Pancreas (tissue), 10 donors: Measurements from ENCODE around the gene NCBP2L. TPM values are rescaled to one million over a fixed set of nuclear protein-coding genes. Genes with fewer than 3 reads are reported as not detected.

Experiments
- ATAC-seq, 4 donors: fragments of 200-7000 bp; cut with Tn5 transposase; one replicate each; pipeline versions ENCODE4 v1.8.0 to v1.9.1; 2020; ENCODE audit warnings: mild to moderate bottlenecking in 4 of 4, moderate library complexity in 4 of 4
- DNase-seq, 6 donors: peaks; one replicate each; pipeline ENCODE4 v3.0.0-alpha.2; 2020
- FAIRE-seq: peaks from 2 replicates; lab custom pipeline; 2012; peaks lifted over from hg19 to GRCh38; lab: Jason Lieb, UNC
- H3K27ac ChIP-seq, 4 donors: fragments of 200-600 bp; sonication (generic); 1 replicate in 3 of 4; 2 replicates in 1 of 4; pipeline versions ENCODE4 v1.5.0 to v1.8.0; 2020
- H3K27me3 ChIP-seq, 4 donors: fragments of 200-600 bp; one replicate each; pipeline ENCODE4 v1.8.0; 2021
- H3K36me3 ChIP-seq, 3 donors: fragments of 200-600 bp; sonication (generic) in 1 of 3; one replicate each; pipeline versions ENCODE4 v1.5.0 to v1.8.0; 2020 to 2021
- H3K4me1 ChIP-seq, 3 donors: fragments of 200-600 bp; one replicate each; pipeline ENCODE4 v1.8.0; 2021
- H3K4me3 ChIP-seq, 4 donors: fragments of 200-600 bp; sonication (generic) in 2 of 4; one replicate each; pipeline versions ENCODE4 v1.5.0 to v1.8.0; 2020 to 2021
- H3K9me3 ChIP-seq, 4 donors: fragments of 200-600 bp; one replicate each; pipeline ENCODE4 v1.8.0; 2021
- CTCF ChIP-seq, 4 donors: fragments of 200-600 bp; sonication (generic) in 3 of 4; IDR thresholded peaks; one replicate each; pipeline versions ENCODE4 v1.5.0 to v1.8.0; 2021; ENCODE audit warnings: antibody characterized with exemption in 4 of 4
- WGBS, 2 donors: extraction: QIAGEN DNeasy Blood & Tissue Kit; methylation state at CpG; one replicate each; pipeline ENCODE4 v1.1.7; 2013; 5-methylcytosine and 5-hydroxymethylcytosine counted together
- intact Hi-C, 3 donors: fragments of 100-400 bp; cut with DNase I; formaldehyde crosslinking; loops; one replicate each; pipeline versions ENCODE4 v1.11.1 to v1.14.2; 2022
- polyA plus RNA-seq, 2 donors: library from polyadenylated mRNA; stranded (reverse); fragments of 200-250 nt; gene quantifications; one replicate each; pipeline ENCODE4 v1.2.3, GENCODE V29; 2013
- total RNA-seq, 6 donors: library from RNA; stranded (reverse); fragmentation: NEBNext Ultra II Directional in 4 of 6; extraction: Animal tissue kit (Norgen Biotek cat#: 25700) in 4 of 6; gene quantifications; one replicate each; pipeline versions ENCODE4 v1.2.1 to v1.2.4, GENCODE V29; 2021 to 2023
- donor health status: healthy with polysubstance abuse.
- donor health status: DM: no; HTN: no; CAD: no; lungs with moderate emphysema.
- donor health status: DM: no; HTN: no; CAD: no.
- donor health status: control.
- donor health status: control.
- donor health status: Bipolar disorder and iron deficiency.
- donor health status: DM: yes; HTN: yes; CAD: no.
- donor health status: DM: no; HTN: no; CAD: no.
- donor health status: DM: no; HTN: no; CAD: no.
- donor health status: DM: yes; HTN: yes; CAD: no.

NCBP2L gene
- total RNA-seq, result under 1 TPM in 3 of 6 donors, not detected in 3; 0.19 to 0.38 (median 0.20) TPM
- under 1 TPM; 0.11 to 0.28 TPM for polyA plus RNA-seq

GRCh38 chrX:107777536-107777832, at the start of gene NCBP2L:
Gene NCBP2L (plus strand): TSS chrX:107777733. CDS start chrX:107794221, 16,488 bp downstream.
- 50 to 67% methylated on average over 6 of the region's 6 CpGs for WGBS, 2 donors
- H3K27me3 ChIP-seq, result peaks cover 0 to 8% (median 0%) of the 10 kb centered on the region in 4 donors
- no peak for TF ChIP-seq CTCF (IDR thresholded peaks at IDR 0.05)
- H3K36me3 ChIP-seq, result no peaks in the 10 kb centered on the region
- ATAC-seq (no peak), FAIRE-seq (no peak), DNase-seq (no peak)
- H3K4me1 ChIP-seq, result no peaks in the 10 kb centered on the region
- H3K4me3 ChIP-seq, result peak within 1 kb of the TSS in 2 of 4 donors; percentile 49 to 54
- H3K9me3 ChIP-seq, result no peaks in the 10 kb centered on the region
- H3K27ac ChIP-seq, result peak within 1 kb of the TSS in 1 of 4 donors; percentile 73
- intact Hi-C loops, result loop anchor here in 2 of 3 donors (5.0 to 10.0 kb wide), 2 partner anchors 103 to 115 kb away; no protein-coding TSS in a partner anchor

DNA sequence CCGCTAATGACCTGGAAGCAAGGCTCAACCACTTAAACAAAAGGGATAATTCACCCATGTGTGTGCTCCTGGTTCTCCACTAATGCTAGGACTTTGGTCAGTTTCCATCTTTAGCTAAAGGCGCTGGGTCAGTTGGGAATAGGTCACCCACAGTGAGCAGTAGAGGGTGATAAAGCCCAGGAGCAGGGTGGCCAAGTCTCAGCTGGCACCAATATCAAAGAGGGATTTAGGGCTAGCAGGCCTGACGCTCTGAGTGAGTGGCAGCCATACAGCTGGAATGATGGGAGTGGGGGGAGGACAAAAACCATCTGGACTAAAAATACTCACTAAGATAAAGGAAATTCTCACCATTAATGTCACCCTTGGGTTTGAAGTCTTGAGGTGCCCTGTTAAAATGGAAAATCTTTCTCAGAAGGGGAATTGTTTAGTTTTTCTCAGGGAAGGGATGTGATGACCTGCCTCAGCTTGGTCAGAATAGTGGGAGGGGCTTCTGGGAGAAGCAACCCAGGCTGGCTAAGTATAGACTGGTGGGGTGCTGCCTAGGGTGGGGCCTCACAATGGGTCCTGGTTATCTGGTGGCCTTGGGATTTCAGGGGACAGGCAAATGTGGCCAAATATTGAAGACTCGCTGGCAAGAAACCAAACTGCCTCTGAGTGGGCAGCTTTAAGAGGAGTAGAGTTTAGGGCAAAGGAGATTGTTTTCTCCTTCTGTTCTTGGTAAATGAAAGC, 49.0 kb upstream of the NCBP2L start:
- H3K9me3 ChIP-seq, result no peaks in the 10 kb centered on the region
- no peaks in the 10 kb centered on the region for H3K36me3 ChIP-seq
- no peak overlapping the region for H3K4me3 ChIP-seq
- DNase-seq, result no peak
- 69 to 71% methylated on average over 4 of the region's 4 CpGs for WGBS, 2 donors
- no peak for ATAC-seq
- peak overlapping the region in 2 of 4 donors; percentile 53 to 77 for H3K27ac ChIP-seq
- no peak for TF ChIP-seq CTCF (IDR thresholded peaks at IDR 0.05)
- H3K4me1 ChIP-seq, result peaks cover 24 to 53% (median 32%) of the 10 kb centered on the region in 3 donors
- intact Hi-C loops, result loop anchor here in 1 of 3 donors (10.0 kb wide), 1 partner anchor 64 kb away; no protein-coding TSS in a partner anchor
- H3K27me3 ChIP-seq, result peaks cover 0 to 4% (median 0%) of the 10 kb centered on the region in 4 donors
- FAIRE-seq, result no peak

DNA sequence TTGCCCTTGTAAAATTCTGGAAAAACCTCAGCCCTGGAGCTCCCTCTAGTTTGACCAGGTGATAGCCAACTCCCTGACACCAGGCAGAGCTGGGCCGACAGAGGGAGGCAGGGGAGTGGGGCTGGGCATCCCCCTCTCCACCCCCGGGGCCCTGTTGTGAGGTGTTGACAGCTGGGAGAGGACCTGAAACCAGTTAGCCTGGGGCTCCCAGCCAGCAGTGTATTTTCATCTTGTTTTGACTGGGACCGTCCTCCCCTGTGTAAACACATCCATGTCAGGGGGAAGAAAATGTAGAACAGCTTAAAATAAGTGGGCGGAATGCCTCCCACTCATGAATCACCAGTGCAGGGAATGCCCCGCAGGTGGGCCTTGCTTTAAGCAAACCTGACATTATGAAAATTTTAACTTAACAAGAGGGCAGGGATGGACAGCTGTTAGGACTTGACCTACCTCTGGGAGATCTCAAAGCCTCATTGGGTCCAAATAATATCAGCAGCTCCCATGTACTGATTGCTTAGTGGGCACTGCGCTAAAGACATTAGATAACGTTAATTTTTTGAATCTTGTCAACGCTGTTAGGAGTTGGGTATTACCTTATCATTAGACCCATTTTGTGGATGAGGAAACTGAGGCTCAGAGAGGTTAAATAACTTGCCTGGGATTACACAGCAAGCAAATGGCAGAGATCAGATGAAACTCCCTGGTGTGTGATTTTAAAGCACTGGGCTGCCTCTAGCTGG, 47.8 kb upstream of the NCBP2L start:
- WGBS, 2 donors, result 51 to 58% methylated on average over 8 of the region's 8 CpGs
- FAIRE-seq (no peak), DNase-seq (peak in 2 of 6 donors; percentile 51 to 62), ATAC-seq (peak in 2 of 4 donors; percentile 13 to 21)
- peak overlapping the region in 2 of 4 donors; percentile 53 to 77 for H3K27ac ChIP-seq
- no peaks in the 10 kb centered on the region for H3K9me3 ChIP-seq
- H3K27me3 ChIP-seq, result peaks cover 0 to 4% (median 0%) of the 10 kb centered on the region in 4 donors
- H3K4me1 ChIP-seq, result peaks cover 24 to 48% (median 32%) of the 10 kb centered on the region in 3 donors
- no peak for TF ChIP-seq CTCF (IDR thresholded peaks at IDR 0.05)
- no peak overlapping the region for H3K4me3 ChIP-seq
- H3K36me3 ChIP-seq, result no peaks in the 10 kb centered on the region
- intact Hi-C loops, result loop anchor here in 1 of 3 donors (10.0 kb wide), 1 partner anchor 65 kb away; no protein-coding TSS in a partner anchor

DNA sequence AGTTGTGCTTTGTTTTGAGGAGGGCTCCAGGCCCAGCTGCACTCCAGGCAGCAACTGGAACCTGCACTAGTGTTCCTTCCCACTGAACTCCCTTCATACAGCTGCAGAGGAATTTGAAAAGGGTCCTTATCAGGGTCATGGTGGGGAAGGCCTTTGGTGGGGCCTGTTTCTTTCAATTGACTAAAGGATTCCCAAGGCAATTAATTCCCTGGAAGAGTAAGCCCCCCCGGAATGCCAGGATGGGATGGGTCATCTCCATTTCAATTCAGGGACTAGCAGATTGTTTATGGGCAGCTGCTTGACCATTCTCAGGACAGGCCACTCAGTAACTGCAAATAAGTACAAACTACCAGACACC, 47.3 kb upstream of the NCBP2L start:
- intact Hi-C loops, result no loop called here
- H3K27ac ChIP-seq, result peak overlapping the region in 2 of 4 donors; percentile 53 to 77
- no peaks in the 10 kb centered on the region for H3K36me3 ChIP-seq
- no peak for TF ChIP-seq CTCF (IDR thresholded peaks at IDR 0.05)
- DNase-seq (no peak), FAIRE-seq (no peak), ATAC-seq (no peak)
- 29 to 43% methylated on average over 1 of the region's 1 CpG for WGBS, 2 donors
- no peaks in the 10 kb centered on the region for H3K9me3 ChIP-seq
- H3K4me3 ChIP-seq, result no peak overlapping the region
- H3K27me3 ChIP-seq, result peaks cover 0 to 4% (median 0%) of the 10 kb centered on the region in 4 donors
- peaks cover 24 to 43% (median 32%) of the 10 kb centered on the region in 3 donors for H3K4me1 ChIP-seq
